Measurements from ENCODE around the gene CCDC85C.

CCDC85C gene

GRCh38 chr14:99549684-99550083 is 54.3 kb downstream of the CCDC85C start:
- Histone ChIP-seq H3K27me3 (no peaks in the 10 kb centered on the region), H3K9me3 (no peaks in the 10 kb centered on the region), H3K4me1 (ENCODE audit: control insufficient read depth in 1 of 2, insufficient read depth in 1 of 2, low read depth in 1 of 2, low read length in 1 of 2) (no peaks in the 10 kb centered on the region), H3K36me3 (no peaks in the 10 kb centered on the region), H3K27ac (no peak overlapping the region), H3K4me3 (ENCODE audit: low read depth in 1 of 2, low read length in 1 of 2) (no peak overlapping the region)
- no peak for TF ChIP-seq CTCF (IDR thresholded peaks at IDR 0.05)

- no peak overlapping the region for H3K4me3 ChIP-seq (ENCODE audit: low read depth in 1 of 2, low read length in 1 of 2)
- H3K27me3 ChIP-seq, result no peaks in the 10 kb centered on the region
- no peaks in the 10 kb centered on the region for H3K9me3 ChIP-seq
- no peak for TF ChIP-seq CTCF (IDR thresholded peaks at IDR 0.05)
- H3K36me3 ChIP-seq, result no peaks in the 10 kb centered on the region
- H3K27ac ChIP-seq, result no peak overlapping the region
- H3K4me1 ChIP-seq (ENCODE audit: control insufficient read depth in 1 of 2, insufficient read depth in 1 of 2, low read depth in 1 of 2, low read length in 1 of 2), result no peaks in the 10 kb centered on the region
These were observed 55.0 kb downstream of the CCDC85C start for GRCh38 chr14:99548871-99549515.

GRCh38 chr14:99548255-99548654 is 55.8 kb downstream of the CCDC85C start:
- Histone ChIP-seq H3K27me3 (no peaks in the 10 kb centered on the region), H3K36me3 (no peaks in the 10 kb centered on the region), H3K4me1 (ENCODE audit: control insufficient read depth in 1 of 2, insufficient read depth in 1 of 2, low read depth in 1 of 2, low read length in 1 of 2) (no peaks in the 10 kb centered on the region), H3K4me3 (ENCODE audit: low read depth in 1 of 2, low read length in 1 of 2) (no peak overlapping the region), H3K9me3 (no peaks in the 10 kb centered on the region), H3K27ac (no peak overlapping the region)
- no peak for TF ChIP-seq CTCF (IDR thresholded peaks at IDR 0.05)

- Histone ChIP-seq H3K36me3 (no peaks in the 10 kb centered on the region), H3K4me1 (ENCODE audit: control insufficient read depth in 1 of 2, insufficient read depth in 1 of 2, low read depth in 1 of 2, low read length in 1 of 2) (no peaks in the 10 kb centered on the region), H3K4me3 (ENCODE audit: low read depth in 1 of 2, low read length in 1 of 2) (no peak overlapping the region), H3K27me3 (no peaks in the 10 kb centered on the region), H3K27ac (no peak overlapping the region), H3K9me3 (no peaks in the 10 kb centered on the region)
- no peak for TF ChIP-seq CTCF (IDR thresholded peaks at IDR 0.05)
These were observed 57.6 kb downstream of the CCDC85C start for GRCh38 chr14:99546234-99546879.

GRCh38 chr14:99545586-99545985 is 58.4 kb downstream of the CCDC85C start:
- H3K27me3 ChIP-seq, result no peaks in the 10 kb centered on the region
- H3K4me3 ChIP-seq (ENCODE audit: low read depth in 1 of 2, low read length in 1 of 2), result no peak overlapping the region
- TF ChIP-seq CTCF (IDR thresholded peaks at IDR 0.05), result no peak
- no peaks in the 10 kb centered on the region for H3K36me3 ChIP-seq
- no peak overlapping the region for H3K27ac ChIP-seq
- no peaks in the 10 kb centered on the region for H3K9me3 ChIP-seq
- H3K4me1 ChIP-seq (ENCODE audit: control insufficient read depth in 1 of 2, insufficient read depth in 1 of 2, low read depth in 1 of 2, low read length in 1 of 2), result no peaks in the 10 kb centered on the region

Measured in neutrophil (primary cell).